ENCODE measurements around the gene TRA2B. TPM values are rescaled to one million over a fixed set of nuclear protein-coding genes. Genes with fewer than 3 reads are reported as not detected.

TRA2B gene
- total and polyA plus RNA-seq, 3 donors from 2014 or later: 136 to 199 (median 177) TPM

DNA sequence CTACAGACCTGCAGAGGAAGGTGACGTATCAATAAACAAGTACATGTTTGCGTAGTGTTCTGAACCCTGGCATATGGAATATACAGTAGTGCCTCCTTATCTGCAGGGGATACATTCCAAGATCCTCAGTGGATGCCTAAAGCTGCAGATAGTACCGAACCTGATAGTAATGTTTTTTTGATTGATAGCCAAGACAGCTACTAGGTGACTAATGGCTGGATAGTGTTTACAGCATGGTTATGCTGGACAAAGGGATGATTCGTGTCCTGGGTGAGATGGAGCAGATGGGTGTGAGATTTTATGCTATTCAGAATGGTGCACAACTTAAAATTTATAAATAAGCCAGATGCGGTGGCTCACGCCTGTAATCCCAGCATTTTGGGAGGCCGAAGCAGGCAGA lies 57.2 kb downstream of the TRA2B start:
- TF ChIP-seq, protein P1, sequence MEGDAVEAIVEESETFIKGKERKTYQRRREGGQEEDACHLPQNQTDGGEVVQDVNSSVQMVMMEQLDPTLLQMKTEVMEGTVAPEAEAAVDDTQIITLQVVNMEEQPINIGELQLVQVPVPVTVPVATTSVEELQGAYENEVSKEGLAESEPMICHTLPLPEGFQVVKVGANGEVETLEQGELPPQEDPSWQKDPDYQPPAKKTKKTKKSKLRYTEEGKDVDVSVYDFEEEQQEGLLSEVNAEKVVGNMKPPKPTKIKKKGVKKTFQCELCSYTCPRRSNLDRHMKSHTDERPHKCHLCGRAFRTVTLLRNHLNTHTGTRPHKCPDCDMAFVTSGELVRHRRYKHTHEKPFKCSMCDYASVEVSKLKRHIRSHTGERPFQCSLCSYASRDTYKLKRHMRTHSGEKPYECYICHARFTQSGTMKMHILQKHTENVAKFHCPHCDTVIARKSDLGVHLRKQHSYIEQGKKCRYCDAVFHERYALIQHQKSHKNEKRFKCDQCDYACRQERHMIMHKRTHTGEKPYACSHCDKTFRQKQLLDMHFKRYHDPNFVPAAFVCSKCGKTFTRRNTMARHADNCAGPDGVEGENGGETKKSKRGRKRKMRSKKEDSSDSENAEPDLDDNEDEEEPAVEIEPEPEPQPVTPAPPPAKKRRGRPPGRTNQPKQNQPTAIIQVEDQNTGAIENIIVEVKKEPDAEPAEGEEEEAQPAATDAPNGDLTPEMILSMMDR (IDR thresholded peaks at IDR 0.05): no peak
- TF ChIP-seq POLR2A (IDR thresholded peaks at IDR 0.05): no peak
- Histone ChIP-seq H3K27me3 (no peaks in the 10 kb centered on the region), H3K9me3 (no peaks in the 10 kb centered on the region), H3K4me1 (no peaks in the 10 kb centered on the region), H3K4me3 (no peak overlapping the region), H3K36me3 (ENCODE audit: low read depth, missing control alignments) (no peaks in the 10 kb centered on the region), H3K27ac (no peak overlapping the region)
- 85 to 88% methylated on average over 7 of the region's 7 CpGs for WGBS, 2 donors
- intact Hi-C loops (cut with DNase I; ENCODE audit: low total_unique reads): no loop called here
- DNase-seq: no peak

DNA sequence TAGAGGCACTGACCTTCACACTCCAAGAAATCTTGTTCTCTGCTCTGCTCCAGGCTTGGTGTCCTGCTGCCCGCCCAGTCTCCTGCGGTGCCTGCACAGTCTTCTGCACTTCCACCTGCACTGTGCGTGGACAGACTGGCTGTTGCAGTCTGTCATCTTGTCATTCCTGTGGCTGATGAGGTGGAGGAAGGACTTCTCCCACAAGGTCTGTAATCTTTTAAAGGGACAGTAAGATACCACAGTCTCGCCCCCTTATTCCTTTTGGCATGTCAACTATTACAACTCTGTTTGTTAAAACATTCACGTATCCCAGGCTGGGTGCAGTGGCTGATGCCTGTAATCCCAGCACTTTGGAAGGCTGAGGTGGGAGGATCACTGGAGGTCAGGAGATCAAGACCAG lies 58.9 kb downstream of the TRA2B start:
- Histone ChIP-seq H3K36me3 (ENCODE audit: low read depth, missing control alignments) (no peaks in the 10 kb centered on the region), H3K27ac (no peak overlapping the region), H3K4me3 (no peak overlapping the region), H3K9me3 (no peaks in the 10 kb centered on the region), H3K4me1 (no peaks in the 10 kb centered on the region), H3K27me3 (no peaks in the 10 kb centered on the region)
- intact Hi-C loops (cut with DNase I; ENCODE audit: low total_unique reads): no loop called here
- no peak for DNase-seq
- TF ChIP-seq, protein P1 (IDR thresholded peaks at IDR 0.05): no peak
- TF ChIP-seq POLR2A (IDR thresholded peaks at IDR 0.05): no peak
- WGBS, 2 donors: 52 to 64% methylated on average over 5 of the region's 5 CpGs

DNA sequence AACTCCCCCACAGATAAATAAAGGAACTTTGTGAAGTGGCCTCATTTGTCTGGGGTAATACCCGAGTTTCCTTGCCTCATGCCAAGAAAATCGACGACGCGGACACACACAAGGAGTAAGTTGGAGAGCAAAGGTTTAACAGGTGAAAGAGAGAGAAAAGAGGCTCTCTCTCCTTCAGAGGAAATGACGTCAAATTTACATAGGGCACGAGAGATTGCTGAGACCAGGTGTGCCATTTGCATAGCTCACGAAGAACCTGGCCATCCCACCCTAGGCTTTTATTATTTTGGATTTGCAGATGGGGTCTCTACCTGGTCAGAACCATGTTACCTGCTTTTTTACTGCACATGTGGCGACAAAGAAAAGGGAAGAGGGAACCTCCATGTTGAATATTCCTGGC lies 63.7 kb downstream of the TRA2B start:
- TF ChIP-seq POLR2A (IDR thresholded peaks at IDR 0.05): no peak
- TF ChIP-seq, protein P1 (IDR thresholded peaks at IDR 0.05): no peak
- DNase-seq: no peak
- no peaks in the 10 kb centered on the region for H3K4me1 ChIP-seq
- intact Hi-C loops (cut with DNase I; ENCODE audit: low total_unique reads): no loop called here
- H3K9me3 ChIP-seq: no peaks in the 10 kb centered on the region
- no peaks in the 10 kb centered on the region for H3K27me3 ChIP-seq
- H3K27ac ChIP-seq: no peak overlapping the region
- 52 to 65% methylated on average over 9 of the region's 9 CpGs for WGBS, 2 donors
- H3K36me3 ChIP-seq (ENCODE audit: low read depth, missing control alignments): no peaks in the 10 kb centered on the region
- no peak overlapping the region for H3K4me3 ChIP-seq

DNA sequence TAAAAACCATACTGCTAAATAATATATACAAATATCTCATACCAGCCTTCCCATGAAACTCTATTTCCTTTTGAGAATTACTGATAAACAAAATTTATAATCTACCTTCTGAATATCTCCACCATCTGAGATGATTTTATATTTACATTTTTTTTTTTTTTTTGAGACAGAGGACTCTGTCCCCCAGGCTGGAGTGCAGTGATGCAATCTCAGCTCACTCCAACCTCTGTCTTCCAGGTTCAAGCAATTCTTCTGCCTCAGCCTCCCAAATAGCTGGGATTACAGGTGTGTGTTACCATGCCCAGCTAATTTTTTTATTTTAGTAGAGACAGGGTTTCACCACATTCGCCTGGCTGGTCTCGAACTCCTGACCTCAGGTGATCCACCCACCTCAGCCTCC lies 70.2 kb downstream of the TRA2B start:
- H3K9me3 ChIP-seq: no peaks in the 10 kb centered on the region
- no peaks in the 10 kb centered on the region for H3K27me3 ChIP-seq
- intact Hi-C loops (cut with DNase I; ENCODE audit: low total_unique reads): no loop called here
- no peak overlapping the region for H3K4me3 ChIP-seq
- WGBS, 2 donors: 89 to 94% methylated on average over 2 of the region's 2 CpGs
- no peak overlapping the region for H3K27ac ChIP-seq
- H3K36me3 ChIP-seq (ENCODE audit: low read depth, missing control alignments): no peaks in the 10 kb centered on the region
- DNase-seq: no peak
- H3K4me1 ChIP-seq: no peaks in the 10 kb centered on the region
- no peak for TF ChIP-seq POLR2A (IDR thresholded peaks at IDR 0.05)
- TF ChIP-seq, protein P1 (IDR thresholded peaks at IDR 0.05): no peak

DNA sequence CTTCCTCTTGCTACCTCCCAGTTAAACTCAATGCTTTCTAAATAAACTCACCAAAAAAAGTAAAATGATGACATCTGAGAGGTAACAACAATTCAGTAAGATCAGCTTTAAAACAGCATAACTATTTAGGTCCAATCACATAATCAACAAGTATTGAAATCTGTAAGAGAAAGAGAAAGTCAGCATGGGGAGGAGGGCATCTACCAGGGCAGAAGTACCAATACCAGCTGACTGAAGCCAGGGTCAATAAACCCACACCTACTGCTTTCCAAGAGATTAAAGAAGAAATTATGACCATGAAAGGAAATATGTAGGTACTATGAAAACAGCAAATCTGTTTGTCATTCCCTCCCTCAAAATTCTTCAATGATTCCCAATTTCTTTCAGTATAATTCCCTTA lies 70.8 kb downstream of the TRA2B start:
- TF ChIP-seq POLR2A (IDR thresholded peaks at IDR 0.05): no peak
- TF ChIP-seq, protein P1 (IDR thresholded peaks at IDR 0.05): no peak
- no peaks in the 10 kb centered on the region for H3K27me3 ChIP-seq
- no peak overlapping the region for H3K4me3 ChIP-seq
- no peaks in the 10 kb centered on the region for H3K4me1 ChIP-seq
- no peaks in the 10 kb centered on the region for H3K9me3 ChIP-seq
- no peaks in the 10 kb centered on the region for H3K36me3 ChIP-seq (ENCODE audit: low read depth, missing control alignments)
- intact Hi-C loops (cut with DNase I; ENCODE audit: low total_unique reads): no loop called here
- no peak for DNase-seq
- no peak overlapping the region for H3K27ac ChIP-seq

All from testis (tissue), 3 donors.